LNCaP clone FGC (cell line): ENCODE data around the gene GH1.

ENCODE experiments used
- DNase-seq: peaks from one replicate; pipeline ENCODE4 v3.0.0-alpha.2; 2011; ENCODE audit warnings: low read depth
- H3K4me3 ChIP-seq: 2 replicates; pipeline ENCODE4 v1.5.1; 2011; ENCODE audit warnings: mild to moderate bottlenecking, low read depth, low read length, control low read depth
- TF ChIP-seq, protein P1 (sequence below): IDR thresholded peaks from 2 replicates; pipeline ENCODE4 v1.5.1; 2012; ENCODE audit warnings: mild to moderate bottlenecking; ENCODE audit not compliant: control insufficient read depth, insufficient read depth; ENCODE audit errors: extremely low read depth

GH1 gene

DNA sequence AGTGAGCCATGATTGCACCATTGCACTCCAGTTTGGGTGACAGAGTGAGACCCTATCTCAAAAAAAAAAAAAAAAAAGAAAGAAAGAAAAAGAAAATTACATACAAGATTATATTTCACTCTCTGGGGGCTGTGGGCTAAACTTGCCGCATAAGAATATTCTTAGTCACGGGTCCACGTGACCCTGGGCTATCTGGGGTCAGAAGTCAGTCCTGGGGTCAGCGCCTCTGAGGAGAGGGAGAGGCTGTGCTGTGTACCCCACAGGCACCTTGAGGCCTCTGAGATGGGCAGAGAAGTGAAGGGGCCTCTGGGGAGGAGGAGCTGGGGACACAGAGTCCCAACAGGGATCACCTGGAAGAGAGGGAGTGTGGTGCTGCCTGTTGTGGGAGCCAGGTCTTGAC is 19.3 kb upstream of the GH1 start:
- TF ChIP-seq, protein P1, sequence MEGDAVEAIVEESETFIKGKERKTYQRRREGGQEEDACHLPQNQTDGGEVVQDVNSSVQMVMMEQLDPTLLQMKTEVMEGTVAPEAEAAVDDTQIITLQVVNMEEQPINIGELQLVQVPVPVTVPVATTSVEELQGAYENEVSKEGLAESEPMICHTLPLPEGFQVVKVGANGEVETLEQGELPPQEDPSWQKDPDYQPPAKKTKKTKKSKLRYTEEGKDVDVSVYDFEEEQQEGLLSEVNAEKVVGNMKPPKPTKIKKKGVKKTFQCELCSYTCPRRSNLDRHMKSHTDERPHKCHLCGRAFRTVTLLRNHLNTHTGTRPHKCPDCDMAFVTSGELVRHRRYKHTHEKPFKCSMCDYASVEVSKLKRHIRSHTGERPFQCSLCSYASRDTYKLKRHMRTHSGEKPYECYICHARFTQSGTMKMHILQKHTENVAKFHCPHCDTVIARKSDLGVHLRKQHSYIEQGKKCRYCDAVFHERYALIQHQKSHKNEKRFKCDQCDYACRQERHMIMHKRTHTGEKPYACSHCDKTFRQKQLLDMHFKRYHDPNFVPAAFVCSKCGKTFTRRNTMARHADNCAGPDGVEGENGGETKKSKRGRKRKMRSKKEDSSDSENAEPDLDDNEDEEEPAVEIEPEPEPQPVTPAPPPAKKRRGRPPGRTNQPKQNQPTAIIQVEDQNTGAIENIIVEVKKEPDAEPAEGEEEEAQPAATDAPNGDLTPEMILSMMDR = no peak

DNA sequence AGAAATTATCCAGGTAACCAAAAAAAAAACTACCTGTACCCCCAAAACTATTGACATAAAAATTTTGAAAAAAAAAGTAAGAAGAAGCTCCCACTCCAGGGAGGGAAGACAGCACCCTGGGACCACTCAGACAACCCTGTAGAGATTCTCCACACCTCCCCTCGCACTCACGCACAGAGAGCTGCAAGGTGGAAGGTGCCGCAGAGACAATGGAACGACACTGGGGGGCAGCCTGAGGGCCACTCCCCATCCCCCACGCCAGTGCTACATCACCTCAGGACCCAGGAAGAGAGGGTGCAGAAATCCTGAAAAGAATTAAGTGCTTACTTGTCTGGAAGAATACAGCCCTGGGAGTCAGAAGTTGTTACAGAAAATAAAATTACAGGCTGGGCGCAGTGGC is 18.7 kb upstream of the GH1 start:
- TF ChIP-seq, protein P1 = no peak
- no peak overlapping the region for H3K4me3 ChIP-seq
- DNase-seq = no peak

More for the DNA sequence above, 19.3 kb upstream of the GH1 start:
- no peak for DNase-seq
- H3K4me3 ChIP-seq = no peak overlapping the region

DNA sequence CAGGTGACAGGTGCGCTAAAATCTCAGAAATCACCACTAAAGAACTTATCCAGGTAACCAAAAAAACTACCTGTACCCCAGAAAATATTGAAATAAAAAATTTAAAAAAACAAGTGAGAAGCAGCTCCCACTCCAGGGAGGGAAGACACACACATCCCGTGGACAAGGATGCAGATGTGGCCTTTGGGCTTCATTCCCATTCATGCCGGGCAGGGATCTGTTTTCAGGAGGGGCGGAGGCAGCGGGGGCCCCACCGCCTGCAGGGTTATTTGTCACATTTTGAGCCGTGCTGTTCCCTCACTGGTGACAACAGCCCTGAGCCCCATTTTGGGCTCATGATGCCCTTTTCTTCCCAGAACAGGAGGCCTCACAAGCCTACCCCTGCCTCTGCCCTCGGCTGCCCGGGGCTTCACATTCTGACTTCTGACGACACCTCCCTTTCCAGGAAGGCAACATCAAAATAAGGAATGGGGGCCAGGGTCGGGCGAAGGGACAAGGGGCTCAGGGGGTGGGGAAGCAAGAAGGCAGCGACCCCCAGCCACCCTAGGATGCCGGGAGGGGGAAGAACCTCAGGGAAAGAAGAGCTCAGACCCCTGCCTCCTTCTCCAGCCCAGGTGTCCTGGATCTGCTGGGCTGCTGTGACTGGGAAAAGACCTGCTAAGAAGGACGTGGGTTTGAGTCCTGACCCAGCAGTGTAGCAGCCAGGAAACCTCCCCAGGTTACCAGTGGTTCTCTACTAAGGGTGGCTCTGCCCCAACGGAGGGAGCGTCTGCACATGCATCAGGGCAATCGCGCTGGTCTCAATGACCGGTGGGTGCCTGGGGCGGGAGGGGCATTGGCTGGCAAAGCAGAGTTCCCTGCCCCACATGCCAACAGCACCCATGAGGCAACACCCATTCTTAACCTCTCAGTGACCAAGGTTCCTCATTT is 15.8 kb upstream of the GH1 start:
- no peak overlapping the region for H3K4me3 ChIP-seq
- no peak for DNase-seq
- TF ChIP-seq, protein P1 = no peak

DNA sequence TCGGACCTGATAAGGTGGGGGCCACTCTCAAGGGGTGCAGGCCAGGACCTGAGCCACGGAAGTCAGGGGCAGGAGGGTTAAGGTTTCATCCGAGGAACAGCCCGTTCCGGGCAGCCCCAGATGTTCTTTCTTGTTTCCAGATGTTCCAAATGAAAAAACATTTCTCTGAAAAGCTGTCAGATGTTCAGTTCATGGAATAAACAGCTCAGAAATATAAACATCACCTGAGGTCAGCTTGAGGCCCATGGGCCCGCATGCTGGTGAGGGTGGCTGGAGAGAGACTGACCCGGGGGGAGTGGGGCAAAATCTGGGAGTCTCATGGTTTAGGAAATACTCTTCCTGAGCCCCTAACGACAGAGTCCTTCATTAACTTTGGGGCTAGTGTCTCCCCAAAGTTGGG is 15.0 kb upstream of the GH1 start:
- H3K4me3 ChIP-seq = no peak overlapping the region
- TF ChIP-seq, protein P1 = no peak
- DNase-seq = no peak

DNA sequence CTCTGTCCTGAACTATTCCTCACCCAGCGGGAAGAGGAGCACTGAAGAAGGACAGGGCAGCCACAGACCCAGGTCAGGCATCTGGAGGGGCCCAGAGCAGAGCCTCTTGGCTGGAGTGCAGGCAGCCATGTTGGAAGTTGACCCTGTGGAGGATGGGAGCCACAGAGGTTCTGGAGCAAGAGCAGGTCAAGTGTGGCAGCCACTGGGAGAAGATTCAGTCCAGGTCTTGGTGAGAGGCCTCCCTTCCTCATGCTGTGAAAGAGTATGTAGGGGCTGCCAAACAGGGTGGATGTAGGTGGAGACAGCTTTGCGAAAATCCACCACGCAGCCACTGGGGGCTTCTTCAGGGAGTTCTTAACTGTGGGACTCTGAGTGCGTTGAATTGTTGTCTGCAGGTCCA is 14.1 kb upstream of the GH1 start:
- no peak overlapping the region for H3K4me3 ChIP-seq
- DNase-seq = no peak
- TF ChIP-seq, protein P1 = no peak

DNA sequence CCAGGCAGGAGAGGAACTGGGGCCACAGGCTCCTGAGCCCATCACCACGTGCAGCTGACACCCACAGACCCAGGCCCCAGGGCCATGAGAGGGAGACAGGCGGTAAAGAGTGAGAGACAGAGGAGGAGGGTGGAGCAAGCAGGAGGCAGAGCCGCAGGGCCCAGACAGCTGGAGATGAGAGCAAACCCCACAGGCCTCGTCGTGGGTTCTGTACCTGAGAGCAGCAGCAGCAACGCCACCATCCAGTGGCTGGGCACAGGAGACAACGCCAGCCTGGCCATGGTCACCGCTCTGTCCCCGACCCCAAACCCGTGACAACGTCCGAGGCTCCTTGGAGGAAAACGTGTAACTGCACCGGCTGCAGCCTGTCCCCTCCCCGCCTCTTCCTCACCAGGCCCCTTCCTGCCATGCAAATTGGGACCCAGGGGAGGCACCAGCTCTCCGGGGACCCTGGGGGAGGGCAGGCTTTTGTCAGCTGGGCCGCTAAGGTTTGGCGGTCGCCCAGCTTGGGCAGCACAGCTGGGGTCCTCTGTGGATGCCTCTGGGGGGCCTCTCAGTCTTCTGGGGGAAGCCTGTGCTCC is 13.4 kb upstream of the GH1 start, which contains the start of gene CD79B:
TSS of gene CD79B (minus strand) at position 351 of the 581 bp plus-strand sequence. CDS start at position 281, 70 bp downstream.
- H3K4me3 ChIP-seq = no peak within 1 kb of the TSS
- no peak for DNase-seq
- TF ChIP-seq, protein P1 = no peak
